NT2/D1 (cell line): Measurements from ENCODE around the gene PRKCH.

Source experiments
- YY1 ChIP-seq: IDR thresholded peaks from 2 replicates; pipeline ENCODE4 v1.6.1; 2011; ENCODE audit not compliant: insufficient read length, insufficient read depth
- ZNF274 ChIP-seq: IDR thresholded peaks from 2 replicates; pipeline ENCODE4 v1.6.1; 2011; ENCODE audit warnings: mild to moderate bottlenecking, low read depth, low read length

DNA sequence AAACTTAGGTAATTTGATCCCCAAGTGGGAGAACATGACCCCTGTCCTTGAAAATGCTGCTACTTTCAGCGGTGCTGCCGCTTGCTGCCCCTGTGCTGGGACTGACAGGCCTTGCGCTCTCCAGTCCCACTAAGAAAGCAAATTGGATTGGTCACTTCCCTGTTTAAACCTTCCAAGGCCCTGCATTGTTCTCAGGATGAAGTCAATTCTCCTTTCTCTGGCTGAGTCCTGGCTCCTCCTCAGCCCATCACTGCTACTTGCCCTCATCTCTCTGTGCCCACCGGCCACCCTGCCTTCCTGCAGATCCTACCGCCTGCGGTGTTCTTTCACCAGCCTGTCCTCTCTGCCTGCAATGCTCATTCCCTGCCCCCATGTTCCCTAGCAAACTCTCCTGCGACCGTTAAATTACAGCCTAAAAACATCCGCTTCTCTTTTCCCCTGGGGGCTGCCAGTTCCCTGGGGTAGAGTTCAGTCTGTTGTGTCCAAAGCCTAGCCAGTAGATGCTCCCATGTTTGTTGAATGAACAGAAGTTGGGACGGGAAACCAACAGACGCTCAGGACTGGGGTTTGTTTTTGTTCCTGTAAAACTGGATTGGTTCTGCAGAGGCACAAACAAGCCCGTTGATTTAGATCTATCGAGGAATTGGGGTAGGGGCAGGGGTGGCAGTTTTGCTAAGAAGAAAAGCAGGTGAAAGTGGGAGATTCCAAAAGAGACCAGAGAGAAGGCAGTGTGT, 246.6 kb downstream of the PRKCH start:
- TF ChIP-seq YY1: no peak
- TF ChIP-seq ZNF274: no peak
